Prostate gland (tissue), 2 donors: ENCODE data around the gene UBC.

Source experiments
- POLR2AphosphoS5 ChIP-seq: sonication (generic); formaldehyde crosslinking; IDR thresholded peaks from one replicate; pipeline ENCODE4 v1.6.1; 2017; ENCODE audit warnings: antibody characterized with exemption
- TF ChIP-seq, protein P1 (sequence below), 4 experiments: fragments of 200-600 bp in 2 of 4; fragments of 450-650 bp in 2 of 4; sonication (generic) in 2 of 4; IDR thresholded peaks; 1 replicate in 3 of 4; 2 replicates in 1 of 4; pipeline ENCODE4 v1.5.1; 2016 to 2019; ENCODE audit warnings: antibody characterized with exemption in 4 of 4, mild to moderate bottlenecking in 2 of 4, moderate library complexity in 2 of 4

DNA sequence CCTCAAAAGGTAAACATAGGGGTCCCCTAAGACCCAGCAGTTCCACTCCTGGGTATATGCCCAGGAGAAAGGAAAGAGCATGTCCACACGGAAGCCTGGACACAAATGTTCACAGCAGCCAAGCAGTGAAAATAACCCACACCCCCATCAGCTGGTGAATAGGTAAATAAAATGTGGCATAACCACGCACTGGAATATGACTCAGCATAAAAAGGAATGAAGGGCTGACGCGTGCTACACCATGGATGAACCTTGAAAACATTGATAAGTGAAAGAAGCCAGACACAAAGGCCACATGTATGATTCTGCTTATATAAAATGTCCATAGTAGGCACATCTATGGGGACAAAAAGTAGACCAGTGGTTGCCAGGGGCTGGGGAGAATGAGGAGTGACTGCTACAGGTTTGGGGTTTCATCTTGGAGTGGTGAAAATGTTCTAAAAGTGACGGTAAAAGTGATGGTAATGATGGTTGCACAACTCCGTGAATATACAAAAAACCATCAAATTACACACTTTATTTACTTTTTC lies 47.0 kb downstream of the UBC start:
- no peak for TF ChIP-seq POLR2AphosphoS5
- TF ChIP-seq, protein P1, sequence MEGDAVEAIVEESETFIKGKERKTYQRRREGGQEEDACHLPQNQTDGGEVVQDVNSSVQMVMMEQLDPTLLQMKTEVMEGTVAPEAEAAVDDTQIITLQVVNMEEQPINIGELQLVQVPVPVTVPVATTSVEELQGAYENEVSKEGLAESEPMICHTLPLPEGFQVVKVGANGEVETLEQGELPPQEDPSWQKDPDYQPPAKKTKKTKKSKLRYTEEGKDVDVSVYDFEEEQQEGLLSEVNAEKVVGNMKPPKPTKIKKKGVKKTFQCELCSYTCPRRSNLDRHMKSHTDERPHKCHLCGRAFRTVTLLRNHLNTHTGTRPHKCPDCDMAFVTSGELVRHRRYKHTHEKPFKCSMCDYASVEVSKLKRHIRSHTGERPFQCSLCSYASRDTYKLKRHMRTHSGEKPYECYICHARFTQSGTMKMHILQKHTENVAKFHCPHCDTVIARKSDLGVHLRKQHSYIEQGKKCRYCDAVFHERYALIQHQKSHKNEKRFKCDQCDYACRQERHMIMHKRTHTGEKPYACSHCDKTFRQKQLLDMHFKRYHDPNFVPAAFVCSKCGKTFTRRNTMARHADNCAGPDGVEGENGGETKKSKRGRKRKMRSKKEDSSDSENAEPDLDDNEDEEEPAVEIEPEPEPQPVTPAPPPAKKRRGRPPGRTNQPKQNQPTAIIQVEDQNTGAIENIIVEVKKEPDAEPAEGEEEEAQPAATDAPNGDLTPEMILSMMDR (IDR thresholded peaks at IDR 0.05) = no peak
